Upper lobe of left lung (tissue), 6 donors: ENCODE data around the gene LHFPL2. TPM values are rescaled to one million over a fixed set of nuclear protein-coding genes. Genes with fewer than 3 reads are reported as not detected.

ENCODE experiments used
- ATAC-seq, 2 donors: fragments of 200-7000 bp; cut with Tn5 transposase; one replicate each; pipeline ENCODE4 v1.9.1; 2022; ENCODE audit warnings: mild to moderate bottlenecking in 2 of 2, moderate library complexity in 2 of 2; ENCODE audit not compliant: low FRiP score in 2 of 2
- DNase-seq, 2 donors: peaks; one replicate each; pipeline ENCODE4 v3.0.0-alpha.2; 2019 to 2020
- H3K27ac ChIP-seq, 4 donors: fragments of 200-600 bp; sonication (generic); one replicate each; pipeline ENCODE4 v1.5.1; 2016 to 2019
- H3K27me3 ChIP-seq, 4 donors: fragments of 200-600 bp; sonication (generic); one replicate each; pipeline ENCODE4 v1.5.1; 2017 to 2019
- H3K36me3 ChIP-seq, 4 donors: fragments of 200-600 bp; sonication (generic); one replicate each; pipeline ENCODE4 v1.5.1; 2016 to 2019
- H3K4me1 ChIP-seq, 4 donors: fragments of 200-600 bp; sonication (generic); one replicate each; pipeline ENCODE4 v1.5.1; 2018 to 2019
- H3K4me3 ChIP-seq, 4 donors: fragments of 200-600 bp; sonication (generic); one replicate each; pipeline ENCODE4 v1.5.1; 2017 to 2019; ENCODE audit warnings: mild to moderate bottlenecking in 2 of 4, moderate library complexity in 1 of 4
- H3K9me3 ChIP-seq, 4 donors: fragments of 200-600 bp; sonication (generic); one replicate each; pipeline ENCODE4 v1.5.1; 2018 to 2019
- CTCF ChIP-seq, 6 experiments: fragments of 450-650 bp in 4 of 6; fragments of 200-600 bp in 2 of 6; sonication (generic) in 2 of 6; IDR thresholded peaks; one replicate each; pipeline ENCODE4 v1.5.1; 2016 to 2019; ENCODE audit warnings: antibody characterized with exemption in 6 of 6
- EP300 ChIP-seq, 4 donors: sonication (generic); formaldehyde crosslinking; IDR thresholded peaks; one replicate each; pipeline ENCODE4 v1.5.1; 2017; ENCODE audit warnings: antibody characterized with exemption in 4 of 4, control low read depth in 2 of 4
- POLR2A ChIP-seq, 4 donors: fragments of 450-650 bp; IDR thresholded peaks; one replicate each; pipeline ENCODE4 v1.5.1; 2016 to 2017; ENCODE audit warnings: antibody characterized with exemption in 4 of 4, mild to moderate bottlenecking in 2 of 4
- POLR2AphosphoS5 ChIP-seq, 2 donors: sonication (generic); formaldehyde crosslinking; IDR thresholded peaks; one replicate each; pipeline ENCODE4 v1.5.1; 2017; ENCODE audit warnings: antibody characterized with exemption in 2 of 2
- whole genome bisulfite sequencing, 2 donors: methylation state at CpG; one replicate each; pipeline ENCODE4 v1.1.5; 2017 to 2018; 5-methylcytosine and 5-hydroxymethylcytosine counted together
- total RNA-seq, 6 donors: library from RNA; depleted of rRNA in 4 of 6; stranded (reverse); fragments of >200 nt in 4 of 6; gene quantifications; one replicate each; pipeline versions ENCODE4 v1.1.0 to v1.2.1, GENCODE V29; 2016 to 2021
- donor health status: DM: no; HTN: no; CAD: no; lungs with moderate emphysema.
- donor health status: DM: no; HTN: yes; CAD: no; lungs with severe emphysema.

LHFPL2 gene
- total RNA-seq, 6 donors from 2014 or later, result 17.3 to 69.5 (median 32.9) TPM

GRCh38 chr5:78567617-78568016 lies 81.0 kb downstream of the LHFPL2 start:
- no peak for ATAC-seq
- no peak for TF ChIP-seq POLR2A (IDR thresholded peaks at IDR 0.05)
- no peak for TF ChIP-seq EP300 (IDR thresholded peaks at IDR 0.05)
- no peak for TF ChIP-seq POLR2AphosphoS5 (IDR thresholded peaks at IDR 0.05)
- no peak for TF ChIP-seq CTCF (IDR thresholded peaks at IDR 0.05)
- 57 to 74% methylated on average over 3 of the region's 3 CpGs for WGBS, 2 donors

GRCh38 chr5:78566747-78567425 lies 81.7 kb downstream of the LHFPL2 start:
- Histone ChIP-seq H3K27me3 (no peaks in the 10 kb centered on the region), H3K4me1 (peaks cover 5 to 20% (median 14%) of the 10 kb centered on the region in 4 donors), H3K9me3 (no peaks in the 10 kb centered on the region), H3K4me3 (no peak overlapping the region), H3K36me3 (no peaks in the 10 kb centered on the region), H3K27ac (no peak overlapping the region)
- TF ChIP-seq EP300 (IDR thresholded peaks at IDR 0.05) (no peak), POLR2A (IDR thresholded peaks at IDR 0.05) (no peak), POLR2AphosphoS5 (IDR thresholded peaks at IDR 0.05) (no peak), CTCF (IDR thresholded peaks at IDR 0.05) (no peak)
- 85 to 86% methylated on average over 7 of the region's 7 CpGs for WGBS, 2 donors
- DNase-seq (no peak), ATAC-seq (peak in 1 of 2 donors; percentile 63)

More at GRCh38 chr5:78567617-78568016, 81.0 kb downstream of the LHFPL2 start:
- no peak for DNase-seq
- Histone ChIP-seq H3K27ac (no peak overlapping the region), H3K36me3 (no peaks in the 10 kb centered on the region), H3K4me3 (no peak overlapping the region), H3K4me1 (peaks cover 5 to 20% (median 14%) of the 10 kb centered on the region in 4 donors), H3K27me3 (no peaks in the 10 kb centered on the region), H3K9me3 (no peaks in the 10 kb centered on the region)

GRCh38 chr5:78565395-78565794 lies 83.2 kb downstream of the LHFPL2 start:
- Histone ChIP-seq H3K4me3 (no peak overlapping the region), H3K27ac (no peak overlapping the region), H3K4me1 (peaks cover 5 to 20% (median 14%) of the 10 kb centered on the region in 4 donors), H3K9me3 (no peaks in the 10 kb centered on the region), H3K36me3 (no peaks in the 10 kb centered on the region), H3K27me3 (no peaks in the 10 kb centered on the region)
- ATAC-seq, result no peak
- TF ChIP-seq POLR2AphosphoS5 (IDR thresholded peaks at IDR 0.05) (no peak), EP300 (IDR thresholded peaks at IDR 0.05) (no peak), POLR2A (IDR thresholded peaks at IDR 0.05) (no peak), CTCF (IDR thresholded peaks at IDR 0.05) (no peak)
- DNase-seq, result no peak
- WGBS, 2 donors, result 95 to 97% methylated on average over 1 of the region's 1 CpG

- H3K27me3 ChIP-seq, result no peaks in the 10 kb centered on the region
- H3K4me3 ChIP-seq, result no peak overlapping the region
- WGBS, 2 donors, result 87 to 97% methylated on average over 2 of the region's 2 CpGs
- no peak for TF ChIP-seq CTCF (IDR thresholded peaks at IDR 0.05)
- no peak for TF ChIP-seq POLR2AphosphoS5 (IDR thresholded peaks at IDR 0.05)
- no peak for TF ChIP-seq POLR2A (IDR thresholded peaks at IDR 0.05)
- no peak for TF ChIP-seq EP300 (IDR thresholded peaks at IDR 0.05)
- H3K27ac ChIP-seq, result no peak overlapping the region
- no peak for DNase-seq
- H3K36me3 ChIP-seq, result no peaks in the 10 kb centered on the region
- no peaks in the 10 kb centered on the region for H3K9me3 ChIP-seq
- H3K4me1 ChIP-seq, result peaks cover 4 to 10% (median 6%) of the 10 kb centered on the region in 4 donors
- ATAC-seq, result no peak
Measured at GRCh38 chr5:78563621-78564020, 85.0 kb downstream of the LHFPL2 start.
